Amniotic epithelial cell (primary cell): ENCODE results near the gene CHRM5.

Experiments used
- DNase-seq: peaks from one replicate; pipeline ENCODE4 v3.0.0-alpha.2; 2010; ENCODE audit warnings: low read depth

Gene CHRM5

GRCh38 chr15:33968224-33968623, at the start of gene CHRM5:
CHRM5 (plus strand) TSS chr15:33968497; CDS start chr15:34062718, 94,221 bp downstream.
- no peak for DNase-seq

- no peak for DNase-seq
Measured at GRCh38 chr15:33923446-33923845, 44.9 kb upstream of the CHRM5 start.

- no peak for DNase-seq
Measured at GRCh38 chr15:33926260-33926659, 42.0 kb upstream of the CHRM5 start.

GRCh38 chr15:33932734-33933133, 35.6 kb upstream of the CHRM5 start:
- DNase-seq = no peak

GRCh38 chr15:33934396-33934795, 33.9 kb upstream of the CHRM5 start:
- no peak for DNase-seq

- no peak for DNase-seq
Measured at GRCh38 chr15:33934921-33935320, 33.4 kb upstream of the CHRM5 start.

- DNase-seq = no peak
Measured at GRCh38 chr15:33941279-33942063, 26.8 kb upstream of the CHRM5 start.

- peak; percentile 39 for DNase-seq
Measured at GRCh38 chr15:33946152-33946551, 22.1 kb upstream of the CHRM5 start.

GRCh38 chr15:33955945-33956344, 12.4 kb upstream of the CHRM5 start:
- no peak for DNase-seq

GRCh38 chr15:33956397-33956796, 11.9 kb upstream of the CHRM5 start:
- DNase-seq = peak; percentile 25

GRCh38 chr15:33959844-33960548, 8.3 kb upstream of the CHRM5 start:
- DNase-seq = no peak

GRCh38 chr15:33960549-33960935, 7.8 kb upstream of the CHRM5 start:
- peak; percentile 43 for DNase-seq

- peak; percentile 54 for DNase-seq
Measured at GRCh38 chr15:33963831-33964664, 4.2 kb upstream of the CHRM5 start.

GRCh38 chr15:33964665-33965040, 3.6 kb upstream of the CHRM5 start:
- DNase-seq = peak; percentile 67

GRCh38 chr15:33968821-33969220, 524 bp downstream of the CHRM5 start:
- DNase-seq = no peak

- no peak for DNase-seq
Measured at GRCh38 chr15:33971811-33972210, 3.5 kb downstream of the CHRM5 start.

GRCh38 chr15:33975022-33975565, 6.8 kb downstream of the CHRM5 start:
- DNase-seq = peak; percentile 28

- no peak for DNase-seq
Measured at GRCh38 chr15:33980159-33980558, 11.9 kb downstream of the CHRM5 start.

GRCh38 chr15:33982516-33982915, 14.2 kb downstream of the CHRM5 start:
- DNase-seq = no peak

GRCh38 chr15:33985287-33985686, 17.0 kb downstream of the CHRM5 start:
- DNase-seq = peak; percentile 94

- DNase-seq = peak; percentile 19
Measured at GRCh38 chr15:33985751-33986150, 17.5 kb downstream of the CHRM5 start.

- no peak for DNase-seq
Measured at GRCh38 chr15:33987444-33987843, 19.1 kb downstream of the CHRM5 start.
